Activated CD4-positive, alpha-beta T cell treated with anti-CD3 and anti-CD28 coated beads for 36 hours (primary cell): ENCODE measurements around the gene LSR. TPM values are rescaled to one million over a fixed set of nuclear protein-coding genes. Genes with fewer than 3 reads are reported as not detected.
A peak's percentile ranks its signal among the peaks of the same experiment; 100 is the strongest.
"Not testable (repeated sequence)": the region's sequence is repeated elsewhere in the genome, so short reads cannot be mapped to it uniquely, and the experiment has no call there.

Experiments
- ATAC-seq: fragments of 200-7000 bp; cut with Tn5 transposase; one replicate; pipeline ENCODE4 v1.10.0; 2021; ENCODE audit warnings: mild to moderate bottlenecking, moderate library complexity
- CTCF ChIA-PET: fragments of 350-600 bp; sonication (Branson Sonifier 250); formaldehyde crosslinking; loops from one replicate; lab custom pipeline; 2021; ENCODE audit warnings: antibody characterized with exemption; lab: Charles Lee
- POLR2A ChIA-PET: fragments of 350-600 bp; sonication (Branson Sonifier 250); formaldehyde crosslinking; loops from one replicate; lab custom pipeline; 2021; ENCODE audit warnings: antibody characterized with exemption, inconsistent platforms; lab: Charles Lee
- DNase-seq: peaks from one replicate; pipeline ENCODE4 v3.0.0-alpha.2; 2020
- H3K27ac Mint-ChIP-seq: one replicate; pipeline ENCODE4 v1.8.0; 2021; ENCODE audit warnings: mixed read lengths
- H3K27me3 Mint-ChIP-seq: one replicate; pipeline ENCODE4 v1.8.0; 2021; ENCODE audit warnings: mixed read lengths
- H3K36me3 Mint-ChIP-seq: one replicate; pipeline ENCODE4 v1.8.0; 2021; ENCODE audit warnings: low read depth, mixed read lengths
- H3K4me1 Mint-ChIP-seq: one replicate; pipeline ENCODE4 v1.8.0; 2021; ENCODE audit warnings: mixed read lengths
- H3K4me3 Mint-ChIP-seq: one replicate; pipeline ENCODE4 v1.8.0; 2021; ENCODE audit warnings: mild to moderate bottlenecking, moderate library complexity, mixed read lengths
- H3K9me3 Mint-ChIP-seq: one replicate; pipeline ENCODE4 v1.8.0; 2021; ENCODE audit warnings: low read depth, mixed read lengths
- intact Hi-C, 2 experiments: fragments of 100-400 bp; cut with DNase I in 1 of 2; cut with micrococcal nuclease in 1 of 2; formaldehyde crosslinking; loops; one replicate each; pipeline versions ENCODE4 v1.14.2 to v1.15.1; 2022 to 2024; cut with DNase I, micrococcal nuclease
- total RNA-seq, 2 experiments: library from RNA; stranded (reverse); gene quantifications; one replicate each; pipeline ENCODE4 v1.2.3, GENCODE V29; 2021

The LSR gene
- total RNA-seq, 2 experiments from 2014 or later = 10.0 to 12.2 TPM

DNA sequence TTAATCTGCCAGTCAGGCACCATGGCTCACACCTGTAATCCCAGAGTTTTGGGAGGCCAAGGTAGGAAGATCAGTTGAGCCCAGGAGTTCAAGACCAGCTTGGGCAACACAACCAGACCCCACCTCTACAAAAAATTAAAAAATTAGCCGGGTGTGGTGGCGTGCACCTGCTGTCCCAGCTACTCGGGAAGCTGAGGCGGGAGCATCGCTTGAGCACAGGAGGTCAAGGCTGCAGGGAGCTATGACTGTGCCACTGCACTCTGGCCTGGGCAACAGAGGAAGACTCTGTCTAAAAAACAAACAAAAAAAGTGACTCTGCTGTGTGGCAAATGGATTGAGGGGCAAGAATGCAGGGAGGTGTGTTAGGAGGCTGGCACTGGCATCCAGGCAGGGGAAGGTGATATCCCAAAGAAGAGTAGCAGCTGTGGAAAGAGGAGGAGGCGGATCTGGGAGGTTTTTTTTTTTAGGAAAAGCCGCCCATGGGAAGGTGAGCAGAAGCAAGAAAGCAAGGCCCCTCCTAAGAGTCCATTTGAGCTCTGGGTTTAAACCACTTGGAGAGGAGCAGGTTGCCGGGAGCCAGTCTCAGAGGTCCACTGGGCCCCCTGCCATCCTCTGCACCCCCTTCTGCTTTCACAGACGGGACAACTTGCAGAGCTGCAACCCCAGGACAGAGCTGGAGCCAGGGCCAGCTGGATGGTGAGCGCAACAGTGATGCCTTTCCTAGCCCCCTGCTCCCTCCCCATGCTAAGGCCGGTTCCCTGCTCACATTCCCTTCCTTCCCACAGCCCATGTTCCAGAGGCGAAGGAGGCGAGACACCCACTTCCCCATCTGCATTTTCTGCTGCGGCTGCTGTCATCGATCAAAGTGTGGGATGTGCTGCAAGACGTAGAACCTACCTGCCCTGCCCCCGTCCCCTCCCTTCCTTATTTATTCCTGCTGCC is 35.6 kb downstream of the LSR start:
- ATAC-seq (no peak), DNase-seq (no peak)
- H3K27me3 Mint-ChIP-seq = peaks cover 22% of the 10 kb centered on the region
- peaks cover 4% of the 10 kb centered on the region for H3K4me1 Mint-ChIP-seq
- no peaks in the 10 kb centered on the region for H3K9me3 Mint-ChIP-seq
- no peak overlapping the region for H3K4me3 Mint-ChIP-seq
- no peak overlapping the region for H3K27ac Mint-ChIP-seq
- no peaks in the 10 kb centered on the region for H3K36me3 Mint-ChIP-seq
- ChIA-PET POLR2A (no interaction called here), CTCF (interaction anchor here (0.5 to 0.6 kb wide), 3 partner anchors 11 to 374 kb away, joined by 3 read pairs; no protein-coding TSS in a partner anchor)
- intact Hi-C loops = no loop called here

DNA sequence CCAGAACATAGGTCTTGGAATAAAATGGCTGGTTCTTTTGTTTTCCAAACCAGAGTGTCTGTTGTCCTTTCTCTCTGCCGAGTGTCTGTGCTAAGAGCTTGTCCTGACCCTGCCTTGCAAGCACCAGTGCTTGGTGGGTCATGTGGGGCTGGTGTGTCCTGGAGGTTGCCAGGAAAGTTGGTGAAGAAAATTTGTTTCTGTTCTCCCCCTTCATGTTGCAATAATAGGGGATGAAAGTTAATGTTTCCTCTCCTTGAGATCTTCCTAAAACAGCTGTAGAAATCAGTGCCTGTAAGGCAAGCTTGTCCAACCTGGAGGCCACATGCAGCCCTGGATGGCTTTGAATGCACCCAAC is 36.3 kb downstream of the LSR start:
- POLR2A ChIA-PET = interaction anchor here (0.7 to 1.6 kb wide), 2 partner anchors 21 to 26 kb away, joined by 3 to 12 read pairs; no protein-coding TSS in a partner anchor
- DNase-seq (no peak), ATAC-seq (no peak)
- CTCF ChIA-PET = no interaction called here
- H3K4me3 Mint-ChIP-seq = no peak overlapping the region
- H3K9me3 Mint-ChIP-seq = no peaks in the 10 kb centered on the region
- H3K36me3 Mint-ChIP-seq = no peaks in the 10 kb centered on the region
- no peak overlapping the region for H3K27ac Mint-ChIP-seq
- peaks cover 22% of the 10 kb centered on the region for H3K27me3 Mint-ChIP-seq
- peaks cover 4% of the 10 kb centered on the region for H3K4me1 Mint-ChIP-seq
- intact Hi-C loops = no loop called here

DNA sequence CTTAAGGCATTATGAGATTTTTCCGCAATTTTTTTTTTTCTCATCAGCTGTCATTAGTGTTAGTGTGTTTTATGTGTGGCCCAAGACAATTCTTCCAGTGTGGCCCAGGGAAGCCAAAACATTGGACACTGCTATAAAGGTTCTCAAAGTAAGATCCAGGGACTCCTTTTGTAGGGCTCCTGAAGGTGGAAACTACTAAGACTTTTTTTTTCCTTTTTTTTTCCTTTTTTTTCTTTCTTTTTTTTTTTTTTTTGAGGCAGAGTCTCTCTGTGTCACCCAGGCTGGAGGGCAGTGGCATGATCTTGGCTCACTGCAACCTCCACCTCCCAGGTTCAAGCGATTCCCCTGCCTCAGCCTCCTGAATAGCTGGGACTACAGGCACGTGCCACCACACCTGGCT is 36.7 kb downstream of the LSR start:
- POLR2A ChIA-PET = interaction anchor here (0.7 to 1.6 kb wide), 2 partner anchors 21 to 26 kb away, joined by 3 to 12 read pairs; no protein-coding TSS in a partner anchor
- H3K27ac Mint-ChIP-seq, H3K36me3 Mint-ChIP-seq, H3K4me1 Mint-ChIP-seq, H3K4me3 Mint-ChIP-seq, intact Hi-C loops, ATAC-seq, DNase-seq, H3K9me3 Mint-ChIP-seq: not testable (repeated sequence)
- CTCF ChIA-PET = interaction anchor here (0.6 kb wide), 1 partner anchor 430 kb away, joined by 3 read pairs; no protein-coding TSS in a partner anchor
- H3K27me3 Mint-ChIP-seq = peaks cover 22% of the 10 kb centered on the region

DNA sequence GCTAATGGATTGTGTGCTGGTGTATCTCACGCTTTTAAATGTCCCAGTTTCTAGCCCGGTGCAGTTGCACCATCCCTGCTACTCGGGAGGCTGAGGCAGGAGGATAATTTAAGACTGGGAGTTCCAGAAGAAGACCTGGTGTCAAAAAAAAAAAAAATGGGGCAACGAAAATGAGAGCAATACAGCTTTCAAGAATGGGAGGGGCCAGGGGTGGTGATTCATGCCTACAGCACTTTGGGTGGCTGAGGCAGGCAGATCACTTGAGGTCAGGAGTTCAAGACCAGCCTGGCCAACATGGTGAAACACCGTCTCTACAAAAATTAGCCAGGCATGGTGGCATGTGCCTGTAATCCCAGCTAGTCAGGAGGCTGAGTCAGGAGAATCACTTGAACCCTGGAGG is 37.3 kb downstream of the LSR start:
- DNase-seq = peak; percentile 49
- CTCF ChIA-PET = interaction anchor here (0.6 kb wide), 1 partner anchor 429 kb away, joined by 3 read pairs; no protein-coding TSS in a partner anchor
- H3K36me3 Mint-ChIP-seq, intact Hi-C loops, H3K9me3 Mint-ChIP-seq, H3K4me1 Mint-ChIP-seq, H3K27ac Mint-ChIP-seq, H3K4me3 Mint-ChIP-seq: not testable (repeated sequence)
- ATAC-seq = peak; percentile 37
- POLR2A ChIA-PET = interaction anchor here (1.6 kb wide), 1 partner anchor 22 kb away, joined by 12 read pairs; no protein-coding TSS in a partner anchor
- H3K27me3 Mint-ChIP-seq = peaks cover 22% of the 10 kb centered on the region

DNA sequence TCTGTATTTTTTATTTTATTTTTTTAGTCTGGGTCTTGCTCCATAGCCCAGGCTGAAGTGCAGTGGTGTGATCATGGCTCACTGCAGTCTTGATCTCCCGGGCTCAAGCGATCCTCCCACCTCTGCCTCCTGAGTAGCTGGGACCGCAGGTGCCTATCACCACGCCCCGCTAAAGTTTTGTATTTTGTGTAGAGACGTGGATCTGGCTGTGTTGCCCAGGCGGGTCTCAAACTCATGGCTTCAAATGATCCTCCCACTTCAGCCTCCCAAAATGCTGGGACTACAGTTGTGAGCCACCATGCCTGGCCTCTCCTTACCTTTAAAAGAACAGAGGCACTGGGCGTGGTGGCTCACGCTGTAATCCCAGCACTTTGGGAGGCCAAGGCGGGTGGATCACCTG is 38.9 kb downstream of the LSR start:
- CTCF ChIA-PET = interaction anchor here (0.6 kb wide), 2 partner anchors 10 to 32 kb away, joined by 3 to 4 read pairs; no protein-coding TSS in a partner anchor
- H3K9me3 Mint-ChIP-seq = no peaks in the 10 kb centered on the region
- intact Hi-C loops = no loop called here
- no peaks in the 10 kb centered on the region for H3K4me1 Mint-ChIP-seq
- peaks cover 15% of the 10 kb centered on the region for H3K27me3 Mint-ChIP-seq
- no peaks in the 10 kb centered on the region for H3K36me3 Mint-ChIP-seq
- no peak overlapping the region for H3K27ac Mint-ChIP-seq
- no peak for ATAC-seq
- no peak overlapping the region for H3K4me3 Mint-ChIP-seq
- POLR2A ChIA-PET = no interaction called here
- DNase-seq = no peak

DNA sequence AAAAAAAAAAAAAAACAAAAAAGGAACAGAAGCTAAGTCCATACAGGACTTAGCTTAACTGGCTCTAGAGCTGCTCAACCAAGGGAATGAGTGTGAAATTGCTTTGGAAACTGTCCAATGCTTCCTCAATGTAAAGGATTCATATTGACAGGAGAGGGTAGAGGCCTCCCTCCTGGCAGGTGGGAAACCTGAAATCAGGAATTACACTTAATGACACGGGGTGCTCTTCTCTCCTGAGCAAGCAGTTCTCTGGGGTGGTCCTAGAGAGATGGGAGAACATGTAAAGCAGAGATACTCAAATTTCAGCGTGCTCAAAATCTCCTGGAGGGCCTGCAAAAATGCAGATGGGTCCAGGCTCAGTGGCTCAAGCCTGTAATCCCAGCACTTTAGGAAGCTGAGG is 39.5 kb downstream of the LSR start:
- POLR2A ChIA-PET = interaction anchor here (0.6 kb wide), 1 partner anchor 39 kb away, joined by 6 read pairs; no protein-coding TSS in a partner anchor

DNA sequence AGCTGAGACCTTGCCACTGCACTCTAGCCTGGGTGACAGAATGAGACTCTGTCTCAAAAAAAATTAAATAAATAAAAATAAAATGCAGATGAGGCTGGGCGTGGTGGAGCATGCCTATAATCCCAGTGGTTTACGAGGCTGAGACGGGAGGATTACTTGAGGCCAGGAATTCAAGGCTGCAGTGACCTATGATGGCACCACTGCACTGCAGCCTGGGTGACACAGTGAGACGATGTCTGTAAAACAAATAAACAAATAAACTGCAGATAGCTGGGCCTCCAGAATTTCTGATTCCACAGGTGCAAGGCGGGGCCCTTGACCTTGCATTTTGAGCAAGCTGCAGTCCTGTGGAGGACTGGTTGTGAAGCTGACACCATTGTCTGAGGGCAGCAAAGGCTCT is 40.1 kb downstream of the LSR start:
- ATAC-seq (no peak), DNase-seq (no peak)
- no peak overlapping the region for H3K27ac Mint-ChIP-seq
- intact Hi-C loops = no loop called here
- CTCF ChIA-PET = no interaction called here
- H3K9me3 Mint-ChIP-seq = no peaks in the 10 kb centered on the region
- no peaks in the 10 kb centered on the region for H3K36me3 Mint-ChIP-seq
- H3K4me1 Mint-ChIP-seq = no peaks in the 10 kb centered on the region
- H3K4me3 Mint-ChIP-seq = no peak overlapping the region
- H3K27me3 Mint-ChIP-seq = peaks cover 7% of the 10 kb centered on the region
- POLR2A ChIA-PET = no interaction called here

More for the DNA sequence above, 39.5 kb downstream of the LSR start:
- DNase-seq = no peak
- no peaks in the 10 kb centered on the region for H3K36me3 Mint-ChIP-seq
- peaks cover 9% of the 10 kb centered on the region for H3K27me3 Mint-ChIP-seq
- H3K4me3 Mint-ChIP-seq = no peak overlapping the region
- intact Hi-C loops = no loop called here
- CTCF ChIA-PET = interaction anchor here (0.6 kb wide), 1 partner anchor 32 kb away, joined by 3 read pairs; no protein-coding TSS in a partner anchor
- H3K9me3 Mint-ChIP-seq = no peaks in the 10 kb centered on the region
- no peak for ATAC-seq
- no peaks in the 10 kb centered on the region for H3K4me1 Mint-ChIP-seq
- H3K27ac Mint-ChIP-seq = no peak overlapping the region

DNA sequence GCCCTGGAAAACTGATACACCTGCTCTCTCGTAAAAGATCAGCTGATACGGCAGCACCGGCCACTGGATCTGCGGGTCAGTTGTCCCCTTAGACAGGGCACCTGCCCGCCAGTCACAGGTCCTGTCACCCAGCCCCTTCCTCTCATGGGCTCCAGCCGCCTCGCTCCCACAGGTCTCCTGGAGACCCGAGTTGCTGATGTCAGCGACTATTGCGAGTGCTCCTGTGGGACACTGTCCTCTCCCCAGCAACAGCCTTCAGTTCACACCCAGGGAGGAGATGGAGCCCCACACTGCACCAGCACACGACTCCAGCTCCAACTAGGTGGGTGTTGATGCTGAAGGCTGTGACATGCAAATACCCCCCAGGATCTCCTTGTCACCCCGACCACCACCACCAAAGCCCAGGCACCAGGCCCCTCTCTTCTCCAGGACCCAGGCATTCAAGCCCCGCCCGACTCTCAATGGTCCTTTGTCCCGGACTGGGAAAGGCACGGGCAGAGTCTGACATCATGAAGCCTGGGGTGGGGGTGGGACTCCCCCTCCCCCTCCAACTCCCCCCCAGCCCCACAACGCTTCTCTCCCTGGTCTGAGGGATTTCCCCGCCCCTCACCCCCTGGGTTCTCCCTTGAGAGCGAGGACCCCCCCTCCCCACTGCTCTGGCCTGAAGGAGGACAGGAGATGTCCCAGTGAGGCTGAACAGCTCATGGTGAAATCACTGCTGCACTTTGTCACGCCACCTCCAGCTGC is 41.8 kb downstream of the LSR start:
- Mint-ChIP-seq H3K27me3 (no peaks in the 10 kb centered on the region), H3K36me3 (no peaks in the 10 kb centered on the region), H3K4me3 (no peak overlapping the region), H3K27ac (no peak overlapping the region), H3K9me3 (no peaks in the 10 kb centered on the region), H3K4me1 (peaks cover under 1% of the 10 kb centered on the region)
- ATAC-seq (no peak), DNase-seq (no peak)
- CTCF ChIA-PET = no interaction called here
- intact Hi-C loops = no loop called here
- POLR2A ChIA-PET = no interaction called here

DNA sequence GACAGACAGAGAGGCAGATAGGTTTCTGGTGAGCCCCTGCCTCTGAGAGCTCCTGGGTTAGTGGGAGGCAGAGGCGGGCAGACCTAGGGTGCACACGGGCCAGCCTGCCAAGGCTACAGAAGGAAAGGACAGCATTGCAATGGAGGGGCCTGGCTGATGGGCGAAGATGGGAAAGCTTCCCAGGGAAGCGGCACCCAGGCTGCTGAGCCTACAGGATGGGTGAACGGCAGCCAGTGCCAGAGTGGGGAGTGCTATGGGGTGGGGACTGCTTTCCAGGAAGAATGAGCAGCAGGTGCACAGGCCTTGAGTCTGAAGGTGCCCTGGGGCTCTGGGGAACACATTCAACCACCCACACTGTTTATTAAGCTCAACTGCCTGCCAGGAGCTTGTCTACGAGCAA is 42.5 kb downstream of the LSR start:
- POLR2A ChIA-PET = no interaction called here
- Mint-ChIP-seq H3K9me3 (no peaks in the 10 kb centered on the region), H3K36me3 (no peaks in the 10 kb centered on the region), H3K4me1 (peaks cover 8% of the 10 kb centered on the region), H3K4me3 (no peak overlapping the region), H3K27me3 (no peaks in the 10 kb centered on the region), H3K27ac (no peak overlapping the region)
- no peak for ATAC-seq
- intact Hi-C loops = no loop called here
- CTCF ChIA-PET = no interaction called here
- DNase-seq = no peak

DNA sequence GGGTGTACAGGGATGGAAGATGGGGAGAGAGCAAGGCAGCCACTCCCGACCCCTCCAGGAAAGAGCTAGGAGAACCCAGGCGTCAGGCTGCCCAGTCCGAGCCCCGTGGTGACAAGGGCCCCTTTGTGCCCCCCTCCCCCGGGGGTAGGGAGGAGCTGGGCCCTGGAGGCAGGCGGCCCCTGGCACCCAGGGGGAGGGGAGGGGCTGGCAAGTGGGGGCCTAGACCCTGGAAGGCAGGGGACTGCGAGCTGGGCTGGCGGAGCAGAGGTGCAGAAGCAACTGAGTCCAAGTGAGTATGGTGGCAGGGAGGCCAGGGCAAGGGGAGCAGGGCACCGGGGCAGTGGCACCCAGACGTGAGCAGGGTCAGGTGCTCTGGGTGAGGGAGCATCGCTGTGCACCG is 43.1 kb downstream of the LSR start, which contains the start of gene MAG:
Gene MAG, plus strand, starts transcription at position 246 of the 400 bp plus-strand sequence. CDS start 3,248 bp downstream, outside the sequence.
- ATAC-seq = no peak
- Mint-ChIP-seq H3K27me3 (no peaks in the 10 kb centered on the region), H3K4me1 (peaks cover 8% of the 10 kb centered on the region), H3K27ac (no peak within 1 kb of the TSS), H3K36me3 (no peaks in the 10 kb centered on the region), H3K4me3 (no peak within 1 kb of the TSS), H3K9me3 (no peaks in the 10 kb centered on the region)
- DNase-seq = no peak
- CTCF ChIA-PET = no interaction called here
- POLR2A ChIA-PET = no interaction called here
- intact Hi-C loops = no loop called here
